ENCODE measurements around the gene DUSP22.
"Not testable (repeated sequence)": the region's sequence is repeated elsewhere in the genome, so short reads cannot be mapped to it uniquely, and the experiment has no call there.

The DUSP22 gene

DNA sequence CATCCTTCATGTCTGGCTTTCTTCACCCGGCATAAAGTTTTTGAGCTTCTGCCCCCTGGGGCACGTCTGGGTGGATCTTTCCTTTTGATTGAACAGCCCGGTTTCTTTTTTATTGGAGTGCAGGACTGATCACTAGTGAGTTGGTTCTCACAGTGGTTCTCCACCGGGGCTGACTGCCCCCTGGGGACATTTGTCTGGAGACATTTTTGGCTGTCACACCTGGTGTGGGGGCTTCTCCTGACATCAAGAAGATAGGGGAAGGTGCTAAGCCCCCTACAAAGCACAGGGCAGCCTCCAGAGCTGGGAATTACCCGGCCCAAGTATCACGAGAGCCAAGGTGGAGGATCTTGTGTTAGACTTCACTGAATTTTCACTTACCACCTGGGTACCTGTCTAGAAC, 73.5 kb downstream of the DUSP22 start:
- DNase-seq (ENCODE audit: low spot score): no peak

DNA sequence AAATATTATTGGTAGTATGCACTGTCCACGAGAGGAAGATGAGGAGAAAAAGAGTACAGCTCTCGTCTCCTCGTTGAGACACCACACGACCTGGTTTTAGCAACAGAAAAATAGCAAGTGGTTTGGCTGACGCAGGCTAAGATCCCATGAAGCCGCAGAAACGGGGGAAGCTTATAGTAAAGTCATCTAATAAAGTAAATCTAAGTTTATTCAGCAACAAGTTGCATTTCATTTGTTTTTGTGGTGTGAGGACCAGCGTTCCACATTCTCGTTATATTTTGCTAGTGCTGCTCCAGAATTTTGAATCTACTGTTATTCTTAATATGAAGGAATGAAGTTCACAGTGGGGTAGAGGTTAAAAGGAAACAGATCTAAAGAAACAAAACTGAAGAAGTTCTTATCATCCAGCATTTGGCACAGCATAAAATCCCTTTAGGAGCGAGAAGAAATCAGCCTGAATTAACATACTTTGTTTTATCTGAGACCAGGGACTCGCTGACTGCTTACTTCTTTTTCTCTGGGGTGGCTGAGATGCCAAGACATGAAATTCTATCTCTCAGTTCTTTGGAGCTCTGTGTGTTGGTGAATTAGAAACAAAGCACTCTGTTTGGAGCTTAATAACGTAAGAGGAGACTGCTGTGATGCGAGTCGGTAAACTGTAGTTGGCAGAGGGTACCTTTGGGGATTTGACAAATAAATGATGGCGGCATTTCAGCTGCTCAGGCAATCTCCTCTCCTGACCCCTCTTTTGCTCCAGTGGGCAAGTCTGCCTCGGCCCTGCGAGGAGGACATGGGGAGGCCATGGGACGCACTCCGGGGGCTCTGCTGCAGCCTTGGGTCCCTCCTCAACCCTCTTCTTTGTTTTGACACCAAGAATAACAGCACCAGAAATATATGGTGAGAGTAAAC, 74.4 kb downstream of the DUSP22 start:
- DNase-seq (ENCODE audit: low spot score): no peak

DNA sequence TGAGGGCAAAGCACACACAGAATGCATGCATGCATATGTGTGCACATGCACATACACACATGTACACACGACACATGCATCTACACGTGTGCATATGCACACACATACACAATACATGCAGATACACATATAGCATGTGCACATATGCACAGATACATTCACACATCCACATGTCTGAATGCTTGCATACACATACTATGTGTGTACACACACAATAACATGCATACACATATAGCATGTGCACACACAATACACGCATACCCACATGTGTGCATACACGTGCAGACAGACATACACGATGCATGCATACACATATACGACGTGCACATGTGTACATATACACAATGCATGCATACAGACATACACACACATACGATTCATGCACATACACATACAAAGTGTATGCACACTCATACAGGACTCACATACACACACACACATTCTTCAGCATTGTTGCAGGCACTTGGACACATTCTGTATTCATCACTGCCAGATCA, 75.1 kb downstream of the DUSP22 start:
- DNase-seq (ENCODE audit: low spot score): no peak

DNA sequence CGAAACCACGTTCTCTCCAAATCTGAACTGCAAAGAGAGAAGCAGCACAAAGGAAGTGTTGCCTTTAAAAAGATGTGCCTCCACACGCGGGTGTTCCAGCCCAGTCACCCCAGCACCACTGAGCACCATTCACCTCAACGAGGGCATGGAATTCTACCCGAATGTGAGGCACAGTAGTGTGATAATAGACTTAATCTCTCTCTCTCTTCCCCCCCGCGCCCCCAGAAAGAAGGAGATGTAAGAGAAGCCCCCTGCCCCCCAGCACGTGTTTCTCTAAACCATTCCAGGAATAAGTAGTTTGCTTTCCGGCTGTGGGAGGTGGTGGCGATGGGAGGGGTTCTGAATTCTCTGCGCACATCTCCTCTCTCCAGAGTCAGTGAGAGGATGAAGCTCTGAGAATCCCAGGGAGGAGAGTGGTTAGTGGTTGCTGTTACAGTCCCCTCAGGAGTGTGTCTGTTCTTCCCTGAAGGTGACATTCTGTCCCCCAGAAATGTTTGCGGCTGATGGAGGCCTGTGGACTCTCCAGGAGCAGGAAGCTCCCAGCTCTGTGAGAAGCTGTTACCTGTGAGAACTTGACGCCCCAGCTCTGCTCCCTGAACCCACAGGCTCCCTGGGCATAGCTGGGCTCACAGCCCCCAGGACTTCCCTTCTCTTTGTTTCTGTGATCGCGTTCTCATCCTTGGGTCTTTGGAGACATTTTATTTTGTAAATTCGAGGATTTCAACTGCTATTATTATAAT, 75.8 kb downstream of the DUSP22 start:
- DNase-seq (ENCODE audit: low spot score): no peak

DNA sequence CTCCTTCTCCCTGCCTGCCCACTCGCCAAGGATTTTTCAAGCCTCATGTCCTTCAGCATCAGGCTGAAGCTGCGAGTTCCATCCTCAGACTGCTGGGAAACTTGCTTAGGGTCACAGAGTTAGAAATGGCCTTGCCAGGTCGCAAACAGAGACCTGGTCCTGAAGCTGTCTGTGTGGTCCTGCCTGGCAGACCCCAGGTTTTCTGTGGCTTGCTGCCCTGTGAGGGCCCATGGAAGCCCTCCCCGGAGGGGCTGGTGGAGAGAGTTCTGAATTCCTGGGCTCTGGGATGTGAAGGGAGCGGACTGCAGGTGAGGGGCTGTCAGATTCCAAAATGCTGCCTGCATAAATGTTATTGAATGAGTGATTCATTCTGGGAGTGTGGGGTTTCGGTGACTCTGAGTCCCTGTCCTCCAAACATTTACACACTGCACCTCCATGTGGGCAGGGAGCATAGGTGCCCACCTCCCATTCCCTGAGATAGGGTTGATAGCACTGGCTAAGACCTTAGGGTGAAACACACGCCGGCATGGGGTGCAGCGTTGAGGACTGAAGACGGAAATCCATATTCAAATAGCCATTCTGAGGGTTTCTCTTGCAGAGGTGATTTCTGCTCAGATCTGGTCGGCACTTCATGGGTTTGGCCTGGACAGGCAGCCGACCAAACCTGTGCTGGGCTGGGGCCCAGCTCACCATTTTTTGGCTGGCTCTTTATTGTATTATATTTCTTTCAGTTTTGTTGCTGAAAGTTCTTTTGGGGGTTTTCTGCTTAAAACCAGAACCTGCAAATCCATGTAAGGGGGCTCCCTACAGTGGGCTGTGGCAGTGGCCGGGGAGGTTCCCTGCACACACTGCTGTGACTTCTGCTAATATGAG, 77.5 kb downstream of the DUSP22 start:
- DNase-seq (ENCODE audit: low spot score): no peak

GRCh38 chr6:370555-370954, 78.3 kb downstream of the DUSP22 start:
- DNase-seq (ENCODE audit: low spot score): no peak

GRCh38 chr6:371851-372250, 79.6 kb downstream of the DUSP22 start:
- not testable (repeated sequence) for DNase-seq (ENCODE audit: low spot score)

- no peak for DNase-seq (ENCODE audit: low spot score)
These were observed 80.1 kb downstream of the DUSP22 start for GRCh38 chr6:372336-372911.

DNA sequence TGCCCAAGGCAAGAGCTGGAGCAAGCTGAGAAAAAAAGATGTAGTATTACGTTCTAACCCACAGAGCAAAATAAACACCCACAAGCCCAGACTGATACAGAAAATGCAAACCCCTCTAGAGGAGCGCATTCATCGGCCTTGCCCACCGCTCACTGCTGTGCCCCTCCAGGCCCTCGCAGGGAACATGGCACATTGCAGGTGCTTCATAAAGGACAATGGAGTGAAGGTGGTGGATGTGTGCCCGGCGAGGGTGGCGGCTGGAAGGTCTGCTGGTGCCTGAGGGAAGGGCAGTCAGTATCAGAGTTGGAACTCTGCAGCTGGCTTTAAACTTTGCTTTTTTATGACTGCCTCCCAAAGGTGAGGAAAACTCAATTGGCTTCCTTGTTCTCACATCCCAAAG, 80.7 kb downstream of the DUSP22 start:
- no peak for DNase-seq (ENCODE audit: low spot score)

GRCh38 chr6:373773-374724, 81.8 kb downstream of the DUSP22 start:
- no peak for DNase-seq (ENCODE audit: low spot score)

DNA sequence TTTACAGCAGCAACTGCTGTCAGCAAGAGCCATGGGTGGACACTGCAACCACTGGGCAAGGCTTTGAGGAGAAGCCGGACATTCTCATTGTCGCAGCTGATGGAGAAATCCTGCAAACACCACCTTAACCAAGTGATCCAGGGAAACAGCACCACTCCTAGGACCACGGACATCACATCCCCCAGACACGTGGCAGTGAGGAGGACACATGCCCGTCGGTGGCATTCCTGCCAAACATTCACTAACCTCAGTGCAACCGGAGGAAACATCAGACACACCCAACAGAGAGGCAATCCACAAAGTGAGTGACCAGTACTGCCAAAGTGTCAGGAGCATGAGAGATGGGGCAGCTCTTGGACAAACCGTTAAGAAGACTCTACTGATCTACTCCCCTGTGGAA, 82.7 kb downstream of the DUSP22 start:
- no peak for DNase-seq (ENCODE audit: low spot score)

DNA sequence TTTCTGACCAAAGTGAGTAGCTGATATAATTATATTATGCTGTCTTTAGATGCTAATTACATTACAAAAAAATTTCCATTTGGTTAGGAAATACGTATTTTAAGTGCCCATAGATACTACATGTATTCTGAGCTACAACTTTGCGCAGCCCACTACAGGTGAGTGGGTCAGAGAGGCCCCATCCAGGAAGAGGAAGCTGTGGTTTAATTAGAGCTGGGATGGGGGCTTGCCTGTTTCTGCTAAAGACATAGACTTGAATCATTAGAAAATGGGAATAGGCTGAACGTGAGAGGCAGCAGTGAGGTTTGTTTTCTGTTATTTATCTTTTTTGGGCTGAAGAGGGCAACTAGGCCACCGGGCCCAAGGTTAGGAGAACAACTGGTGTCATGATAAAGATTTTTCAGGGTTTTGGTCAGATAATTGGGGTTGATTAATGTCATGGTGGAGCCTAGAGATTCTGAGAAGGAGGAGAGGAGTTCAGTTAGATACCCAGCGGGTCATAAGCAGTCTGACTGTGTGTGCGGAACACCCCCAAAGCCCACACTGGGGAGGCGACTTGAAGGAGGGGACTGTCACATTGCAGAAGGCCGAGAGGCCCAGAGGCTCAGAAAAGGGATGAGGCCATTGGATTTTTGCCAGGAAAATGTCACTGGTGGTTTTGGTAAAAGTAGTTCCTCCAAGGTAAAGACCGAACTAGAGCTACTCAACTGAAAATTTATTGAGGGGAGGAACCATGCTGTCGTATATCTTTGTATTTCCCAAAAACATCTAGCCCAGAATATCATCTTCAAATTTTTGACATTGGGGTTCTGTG, 84.7 kb downstream of the DUSP22 start:
- DNase-seq (ENCODE audit: low spot score): no peak

DNA sequence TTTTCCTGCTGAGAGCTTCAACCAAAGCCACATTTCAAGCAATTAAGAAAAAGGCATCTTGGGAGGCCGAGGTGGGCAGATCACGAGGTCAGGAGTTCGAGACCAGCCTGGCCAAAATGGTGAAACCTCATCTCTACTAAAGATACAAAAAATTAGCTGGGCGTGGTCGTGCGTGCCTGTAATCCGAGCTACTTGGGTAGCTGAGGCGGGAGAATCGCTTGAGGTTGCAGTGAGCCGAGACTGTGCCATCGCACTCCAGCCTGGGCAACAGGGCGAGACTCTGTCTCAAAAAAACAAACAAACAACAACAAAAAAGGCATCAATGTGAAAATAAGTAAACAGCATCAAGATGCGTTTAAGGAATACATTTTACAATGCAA, 85.3 kb downstream of the DUSP22 start:
- not testable (repeated sequence) for DNase-seq (ENCODE audit: low spot score)

DNA sequence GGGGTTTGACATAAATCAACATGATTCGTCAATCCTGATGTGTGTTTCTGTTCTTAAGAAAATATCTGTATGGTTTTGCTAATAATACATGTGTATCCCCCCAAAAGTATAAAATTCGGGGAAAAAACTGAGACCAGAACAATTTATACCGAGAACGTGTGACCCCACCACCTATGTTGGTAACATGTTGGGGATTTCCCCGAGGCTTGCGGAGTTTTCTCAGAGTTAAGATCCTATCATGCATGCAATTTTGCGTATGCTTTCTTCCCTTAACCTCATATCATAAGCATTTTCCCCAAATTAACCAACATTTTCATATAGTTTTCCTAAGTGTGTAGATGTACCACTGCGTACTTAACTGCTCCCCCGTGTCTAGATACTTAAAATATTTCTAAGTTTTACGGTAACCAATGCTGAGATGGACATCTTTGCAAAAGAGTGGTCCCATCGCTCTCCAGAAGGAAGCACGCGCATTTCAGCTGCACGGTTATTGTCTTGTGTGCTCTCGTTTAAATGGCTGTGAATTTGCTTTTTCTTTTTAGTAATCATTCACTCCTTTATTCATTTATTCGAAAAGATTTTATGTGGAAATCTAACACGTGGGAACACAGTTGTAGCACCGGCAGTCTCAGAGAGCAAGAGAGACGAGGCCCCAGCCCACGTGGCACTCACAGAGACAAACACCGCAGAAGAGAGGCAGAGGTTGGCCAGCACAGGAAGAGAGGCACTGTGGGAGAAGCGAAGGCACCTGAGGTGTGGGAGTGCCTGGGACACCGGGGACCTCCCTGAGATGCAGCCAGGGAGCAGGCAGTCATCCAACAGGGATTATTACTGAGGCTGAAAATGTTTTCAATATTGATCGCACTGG, 86.0 kb downstream of the DUSP22 start:
- DNase-seq (ENCODE audit: low spot score): no peak

GRCh38 chr6:378958-379409, 86.7 kb downstream of the DUSP22 start:
- DNase-seq (ENCODE audit: low spot score): no peak

DNA sequence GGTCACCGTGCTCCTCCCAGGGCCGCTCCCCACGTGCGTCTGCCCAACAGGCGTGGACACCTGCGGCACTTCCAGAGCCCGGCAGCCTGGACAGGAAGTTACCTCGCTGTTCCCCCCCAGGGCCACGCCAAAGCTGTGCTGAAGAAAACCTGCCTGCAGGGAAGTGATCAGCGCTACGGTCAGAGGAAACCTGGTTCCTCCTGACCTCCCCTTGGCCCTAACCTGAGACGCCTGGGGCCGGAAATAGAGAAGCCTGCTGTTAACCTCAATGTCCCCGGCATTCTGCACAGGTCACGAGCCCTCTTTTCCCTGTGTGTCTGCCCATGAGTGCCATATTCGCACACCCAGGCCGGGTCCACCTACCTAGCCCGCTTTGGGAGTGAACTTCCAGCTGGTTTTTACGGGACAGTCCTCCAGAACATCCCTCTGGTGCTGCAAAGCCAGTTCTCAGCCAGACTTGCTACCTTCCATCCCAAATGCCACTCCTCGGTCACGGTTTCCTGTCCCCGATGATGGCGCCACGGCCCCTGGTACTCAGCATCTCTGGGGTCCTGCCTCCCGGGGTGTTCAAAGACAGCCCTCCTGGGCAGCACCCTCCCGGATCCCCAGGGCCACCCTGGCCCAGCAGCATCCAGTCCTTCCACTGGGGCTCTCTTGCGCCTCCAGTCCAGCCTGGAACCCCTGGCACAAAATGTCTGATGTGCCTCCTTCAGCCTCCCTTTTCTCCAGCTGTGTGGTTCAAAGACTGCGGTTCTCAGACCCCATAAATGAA, 87.3 kb downstream of the DUSP22 start:
- DNase-seq (ENCODE audit: low spot score): no peak

DNA sequence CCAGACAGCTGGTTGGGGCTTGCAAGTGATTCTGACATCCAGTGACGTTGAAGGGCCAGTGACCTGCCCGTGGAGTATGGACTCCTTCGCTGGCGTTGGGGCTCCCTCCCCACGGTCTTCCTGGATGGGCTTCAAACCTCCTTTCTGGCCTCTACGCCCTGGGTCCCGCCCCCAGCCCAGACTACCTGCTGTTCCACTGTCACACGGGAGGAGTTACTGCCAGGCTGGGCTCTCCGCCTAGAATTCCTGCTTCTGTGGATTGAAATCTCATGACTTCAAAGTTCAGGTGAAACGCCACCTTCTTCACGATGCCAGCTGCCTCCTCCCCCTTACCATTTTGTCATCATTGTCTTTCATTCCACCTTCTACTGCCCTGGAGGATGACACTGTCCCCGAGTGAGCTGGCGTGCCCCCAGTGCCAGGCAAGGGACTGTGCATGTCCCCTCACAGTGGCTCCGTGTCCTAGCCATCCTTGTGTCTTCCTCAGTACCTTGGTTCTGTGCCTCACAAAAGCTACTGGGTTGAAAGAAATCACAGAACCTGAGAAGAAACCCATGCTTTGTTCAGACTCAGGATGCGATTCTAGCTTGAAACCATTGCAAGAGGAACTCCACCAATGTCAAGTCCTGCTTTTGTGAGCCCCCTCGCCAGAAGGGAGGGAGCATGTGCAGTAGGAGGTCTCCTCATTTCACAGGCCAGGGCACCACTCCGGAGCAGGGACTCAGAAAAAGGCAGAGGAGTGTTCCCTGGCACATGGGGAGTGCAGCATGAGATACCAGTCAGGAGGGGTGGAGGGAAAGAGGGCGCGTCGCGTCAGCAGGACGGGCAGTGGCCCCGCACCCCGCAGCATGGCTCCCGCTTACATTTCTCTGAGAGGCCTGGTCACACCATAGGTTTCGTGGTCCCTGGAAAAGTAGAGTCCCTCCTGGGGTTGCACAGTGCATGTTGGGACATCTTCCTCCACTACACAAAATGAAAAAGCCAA, 88.2 kb downstream of the DUSP22 start:
- no peak for DNase-seq (ENCODE audit: low spot score)

Measured in globus pallidus (tissue), 1 donor.